Renal cortex interstitium (tissue), 15 donors: ENCODE results near the gene FRMPD3. TPM values are rescaled to one million over a fixed set of nuclear protein-coding genes. Genes with fewer than 3 reads are reported as not detected.

ENCODE experiments used
- DNase-seq, 11 donors: peaks; one replicate each; pipeline ENCODE4 v3.0.0-alpha.2; 2013; ENCODE audit warnings: low read depth in 9 of 11, low spot score in 4 of 11; ENCODE audit errors: extremely low read depth in 1 of 11
- long read RNA-seq, 16 experiments: transcript quantifications; one replicate each; lab custom pipeline, GENCODE V29; 2026
- polyA plus RNA-seq, 3 donors: library from polyadenylated mRNA; unstranded; fragments of 120-200 nt; gene quantifications; one replicate each; pipeline ENCODE4 v1.2.1, GENCODE V29; 2013; ENCODE audit not compliant: insufficient read length in 3 of 3

FRMPD3 gene
- under 1 TPM; 0.22 to 0.54 (median 0.49) TPM for polyA plus RNA-seq
- long read RNA-seq, donor 1 = 0 reads
- long read RNA-seq, donor 2 = 0 reads
- long read RNA-seq, donor 3 = 0 reads
- long read RNA-seq, donor 4 = 0 reads
- long read RNA-seq, donor 5 = 0 reads
- long read RNA-seq, donor 6 = 0 reads
- long read RNA-seq, donor 7 = 0 reads
- long read RNA-seq, donor 8 = 0 reads
- long read RNA-seq, donor 9 = 0 reads
- long read RNA-seq, donor 10 = 0 reads
- long read RNA-seq, donor 11 = 0 reads
- long read RNA-seq, donor 12 = 0 reads
- long read RNA-seq, donor 13 = 0 reads
- long read RNA-seq, donor 14 = 0 reads
- long read RNA-seq, donor 15 = 0 reads
- long read RNA-seq, donor 16 = 0 reads

DNA sequence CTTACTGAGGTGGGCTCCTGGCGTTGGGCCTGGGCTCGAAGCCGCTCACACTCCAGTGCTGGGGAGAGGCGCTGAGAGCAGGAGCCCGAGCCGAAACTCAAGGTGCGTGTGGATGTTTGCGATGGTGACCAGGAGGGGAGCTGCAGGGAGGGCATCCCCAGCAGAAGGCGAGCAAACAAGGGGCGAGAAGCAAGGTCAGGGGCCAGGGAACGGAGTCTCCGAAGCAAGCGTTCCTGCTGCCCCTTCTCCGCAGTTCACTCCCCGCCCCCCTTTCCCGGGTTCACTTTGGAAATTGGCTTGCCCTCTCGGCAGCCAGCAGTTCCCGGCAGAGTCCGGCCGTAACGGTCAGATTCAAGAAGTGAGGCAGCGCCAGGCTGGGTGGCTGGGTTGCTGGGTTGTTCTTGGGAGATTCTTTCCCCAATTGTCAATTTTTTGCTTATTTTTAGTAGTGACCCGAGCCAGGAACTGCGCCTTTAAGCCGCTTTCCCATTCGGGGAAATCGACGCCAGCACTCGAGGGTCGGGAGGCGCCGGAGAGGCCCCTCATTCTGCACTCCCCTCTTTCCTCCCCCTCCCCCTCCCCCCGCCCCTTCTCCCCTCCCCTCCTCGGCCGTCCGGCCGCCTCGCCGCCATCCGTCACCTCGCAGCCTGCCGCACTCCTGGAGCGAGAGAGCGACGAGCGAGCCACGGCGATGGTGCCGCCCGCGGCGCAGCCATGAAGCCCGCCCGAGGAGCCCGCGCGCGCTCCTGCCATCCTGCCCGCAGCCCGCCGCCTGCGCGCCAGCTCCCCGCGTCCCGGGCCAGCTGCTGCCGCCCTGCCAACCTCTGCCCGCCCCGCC is at the start of gene FRMPD3:
Gene FRMPD3 (plus strand): TSS at position 655 of the 838 bp plus-strand sequence. CDS start 76,937 bp downstream, outside the sequence.
- DNase-seq = no peak

DNA sequence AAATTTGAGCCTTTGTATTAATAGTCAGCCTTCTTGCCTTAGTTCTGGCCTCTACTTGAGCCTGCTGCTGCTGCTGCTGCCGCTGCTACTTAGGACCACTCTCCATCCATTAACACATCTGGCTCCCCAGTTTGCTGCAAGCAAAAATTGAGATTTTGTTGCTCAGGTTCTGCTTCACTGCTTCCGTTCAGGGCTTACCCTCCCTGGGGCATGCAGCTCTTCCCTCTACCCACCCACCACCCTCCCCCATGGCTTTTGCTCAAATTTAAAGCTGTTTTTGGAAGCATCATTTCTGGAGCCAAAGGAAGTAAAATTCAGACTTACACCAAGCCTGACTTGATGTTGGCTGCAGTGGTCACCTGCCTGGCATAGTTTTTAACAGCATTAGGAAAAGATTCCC is 28.9 kb upstream of the FRMPD3 start:
- no peak for DNase-seq

DNA sequence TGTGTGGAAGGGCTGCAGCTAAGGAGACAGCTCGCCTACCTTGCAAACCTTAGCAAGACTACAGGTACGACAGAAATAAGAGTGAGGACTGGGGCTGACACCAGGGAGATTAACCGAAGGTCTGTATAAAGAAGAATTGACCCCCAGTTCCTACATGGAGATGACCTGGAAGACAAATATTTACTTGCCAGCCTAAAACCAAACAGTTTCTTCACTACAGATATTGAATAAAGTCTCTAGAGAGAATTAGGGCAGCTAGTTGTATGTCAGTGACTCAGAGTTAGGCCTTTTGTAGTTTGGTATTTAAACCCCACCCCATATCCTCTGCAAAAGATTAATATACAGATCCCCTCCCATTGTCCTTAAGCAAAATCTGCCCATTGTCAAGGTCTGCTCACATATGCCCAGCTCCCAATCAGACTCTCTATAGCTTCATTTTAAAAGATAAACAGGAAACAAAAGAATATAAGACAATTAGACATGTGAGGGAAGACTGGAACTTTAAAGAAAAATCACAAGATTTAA is 28.1 kb upstream of the FRMPD3 start:
- DNase-seq = no peak

DNA sequence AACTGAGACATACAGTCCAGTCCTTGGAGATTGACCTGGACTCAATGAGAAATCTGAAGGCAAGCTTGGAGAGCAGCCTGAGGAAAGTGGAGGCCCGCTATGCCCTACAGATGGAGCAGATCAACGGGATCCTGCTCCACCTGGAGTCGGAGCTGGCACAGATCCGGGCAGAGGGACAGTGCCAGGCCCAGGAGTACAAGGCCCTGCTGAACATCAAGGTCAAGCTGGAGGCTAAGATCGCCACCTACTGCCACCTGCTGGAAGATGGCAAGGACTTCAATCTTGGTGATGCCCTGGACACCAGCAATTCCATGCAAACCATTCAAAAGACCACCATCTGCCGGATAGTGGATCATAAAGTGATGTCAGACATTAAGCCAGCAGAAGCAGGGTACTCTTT is 20.4 kb upstream of the FRMPD3 start:
- no peak for DNase-seq

DNA sequence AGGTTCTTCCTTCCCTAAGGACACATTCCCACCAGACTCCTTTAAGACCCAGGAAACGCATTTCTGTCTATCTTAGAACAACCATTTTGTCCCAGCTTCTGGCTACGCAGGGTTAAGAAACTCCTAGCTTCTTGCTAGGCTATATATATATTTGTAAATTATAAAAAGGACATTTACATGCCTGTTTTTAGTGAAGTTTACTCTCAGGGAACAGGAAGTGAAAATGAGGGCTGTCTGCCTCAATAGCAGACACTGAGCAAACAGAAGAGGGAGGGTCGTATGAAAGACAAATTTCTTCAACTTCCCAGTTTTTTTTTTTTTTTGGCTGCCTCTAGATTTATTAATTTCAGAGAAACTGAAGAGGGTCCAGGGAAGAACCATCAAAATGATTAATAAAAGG is 9.3 kb upstream of the FRMPD3 start:
- DNase-seq = no peak

DNA sequence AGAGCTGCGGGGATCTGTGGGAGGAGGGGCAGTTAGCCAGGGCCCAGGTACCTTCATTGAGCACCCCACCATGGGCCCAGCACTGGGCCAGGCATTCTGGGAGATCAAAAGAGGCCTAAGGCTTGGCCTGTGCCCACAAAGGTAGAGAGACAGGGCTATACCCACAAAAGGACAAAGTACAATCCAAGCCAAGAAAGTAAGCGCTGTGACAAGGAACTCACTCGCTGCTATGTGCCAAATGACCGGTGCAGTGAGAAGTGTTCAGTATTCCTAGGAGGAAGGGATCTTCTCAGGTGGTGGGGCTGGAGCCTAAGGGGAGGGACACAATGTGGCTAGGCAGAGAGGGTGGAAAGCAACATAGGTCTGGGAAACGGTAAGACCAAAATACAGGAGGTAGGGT is 8.8 kb upstream of the FRMPD3 start:
- DNase-seq = no peak

DNA sequence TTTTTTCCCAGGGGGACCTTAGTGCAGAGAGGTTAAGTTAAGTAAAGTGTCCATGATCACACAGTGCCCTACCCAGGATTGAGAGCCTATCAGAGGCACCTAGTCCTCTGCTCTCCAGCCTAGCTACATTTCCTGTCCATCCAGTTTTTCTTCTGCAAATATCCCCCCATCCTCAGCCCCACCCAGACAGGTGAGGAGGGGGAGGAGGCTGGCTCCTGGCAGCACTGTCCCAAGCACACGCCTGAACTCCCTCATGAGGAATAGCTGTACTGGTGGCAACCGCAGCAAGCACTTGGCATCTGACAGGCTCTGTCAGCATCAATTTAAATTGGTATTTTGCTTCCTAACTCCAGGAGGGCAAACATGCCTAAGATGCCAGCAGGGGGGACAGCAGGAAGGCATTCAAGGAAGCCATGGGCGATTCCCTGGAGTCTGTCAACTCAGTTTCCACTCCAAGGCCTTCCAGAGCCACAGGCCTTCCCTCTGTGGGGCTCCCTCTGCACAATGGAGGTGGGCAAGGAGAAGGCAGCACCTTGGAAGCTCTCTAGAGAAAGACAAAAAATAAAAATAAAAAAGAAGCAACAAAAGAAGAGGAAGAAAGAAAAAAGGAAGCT is 6.4 kb upstream of the FRMPD3 start:
- DNase-seq = no peak

DNA sequence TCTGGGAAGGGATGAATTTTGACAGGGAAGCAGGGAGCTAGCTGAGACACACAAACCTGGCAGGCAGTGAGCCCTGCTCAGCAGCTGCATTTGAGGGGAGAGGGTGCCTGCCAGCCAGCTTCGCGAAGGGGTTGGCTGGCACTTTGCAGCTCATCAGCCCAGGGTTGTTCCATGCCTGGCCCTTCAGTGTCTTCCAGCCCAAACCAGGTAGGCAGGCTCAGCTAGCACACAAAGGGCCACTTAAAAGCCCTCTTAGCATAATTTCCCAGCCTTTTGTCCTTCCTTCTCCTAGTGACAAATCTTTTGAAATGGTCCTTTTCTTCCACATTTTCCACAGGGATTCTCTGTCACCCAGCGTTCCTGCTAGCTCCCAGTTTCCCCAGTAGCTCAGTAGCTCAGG is 4.3 kb upstream of the FRMPD3 start:
- no peak for DNase-seq

DNA sequence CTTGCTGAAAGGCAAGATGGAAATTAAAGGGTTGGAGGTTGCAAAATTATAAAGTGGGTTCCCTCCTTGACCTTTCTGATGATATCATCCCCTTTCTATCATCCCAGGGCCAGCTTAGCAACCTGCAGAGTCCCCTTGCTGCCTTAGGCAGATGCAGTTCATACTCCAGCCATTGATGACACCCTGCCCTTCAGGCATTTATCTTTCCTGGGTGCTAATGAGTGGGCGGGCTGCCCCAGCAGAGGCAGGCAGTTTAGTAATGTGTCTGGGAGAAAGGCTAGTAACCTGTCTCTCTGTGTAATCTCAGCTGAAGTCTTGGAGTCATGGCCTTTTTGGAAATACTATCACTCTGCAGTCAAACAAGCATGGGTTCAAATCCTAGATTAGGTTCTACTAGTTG is 3.8 kb upstream of the FRMPD3 start:
- DNase-seq = no peak

DNA sequence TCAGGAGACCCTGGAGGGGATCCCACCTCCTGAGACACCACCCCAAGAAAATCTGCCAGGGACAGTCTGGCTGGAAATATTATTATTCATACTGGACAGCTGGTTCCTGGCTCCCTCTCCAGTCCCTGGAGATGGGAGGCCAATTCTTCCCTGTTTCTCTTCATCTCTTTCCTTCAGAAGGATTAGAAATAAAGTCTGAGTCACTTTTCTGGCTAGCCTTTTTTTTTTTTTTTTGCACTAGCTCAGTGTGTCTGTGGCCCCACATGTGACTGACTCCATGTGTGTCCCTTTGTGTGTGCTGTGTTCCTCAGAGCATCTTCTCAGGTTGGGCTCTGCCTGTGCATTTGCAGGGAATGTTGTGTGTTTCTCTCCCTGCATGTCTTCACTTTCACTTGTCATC is 1.8 kb upstream of the FRMPD3 start:
- no peak for DNase-seq

DNA sequence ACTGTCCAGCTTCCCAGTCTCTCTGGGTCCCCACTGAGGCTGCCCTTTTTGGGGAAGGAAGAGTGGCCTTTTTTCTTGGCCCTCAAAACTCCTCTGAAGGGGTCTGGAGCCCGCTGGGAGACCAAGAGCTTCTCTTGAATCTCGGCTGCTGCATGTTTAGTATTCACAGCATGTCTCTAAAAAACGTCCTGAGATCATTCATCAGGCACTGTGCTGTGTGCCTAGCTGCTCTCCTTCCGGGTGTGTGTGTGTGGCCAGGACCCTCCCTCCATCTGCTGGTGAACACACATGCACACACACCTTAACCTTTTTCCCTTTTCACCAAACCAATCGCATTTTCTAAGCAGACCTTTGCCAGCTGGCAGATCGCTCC is 841 bp upstream of the FRMPD3 start:
- no peak for DNase-seq

DNA sequence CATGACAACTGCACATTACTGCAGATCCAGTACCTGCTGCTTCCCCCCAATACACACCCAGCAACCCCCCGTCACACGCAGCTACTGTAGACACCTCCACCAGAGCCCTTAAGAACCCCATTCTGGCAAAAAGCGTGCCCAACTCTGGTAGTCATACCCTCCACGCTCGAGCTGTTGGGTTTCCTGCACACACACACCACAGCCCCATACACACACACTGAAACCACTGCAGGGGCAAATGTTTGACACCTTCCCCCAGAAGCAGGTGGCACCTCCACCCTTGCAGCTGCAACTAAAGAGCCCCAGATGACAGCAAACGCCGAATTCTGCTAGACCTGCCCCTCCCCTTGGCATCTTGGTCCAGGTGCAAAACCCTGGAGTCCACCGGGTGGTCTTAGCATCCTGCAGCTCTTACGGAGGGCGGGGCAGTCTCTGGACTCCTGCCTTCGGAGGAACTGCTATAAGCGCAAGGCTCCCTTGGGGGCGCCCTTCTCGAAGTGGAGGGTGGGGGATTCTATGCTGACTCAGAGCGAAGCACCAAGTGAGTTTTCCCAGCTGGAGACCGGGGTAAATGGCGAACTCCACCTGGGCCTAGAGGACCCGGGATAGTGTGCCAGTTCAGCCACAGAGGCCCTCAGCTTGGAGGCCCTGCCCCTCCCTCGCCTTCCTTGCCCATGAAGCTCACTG is 1.5 kb downstream of the FRMPD3 start:
- no peak for DNase-seq

DNA sequence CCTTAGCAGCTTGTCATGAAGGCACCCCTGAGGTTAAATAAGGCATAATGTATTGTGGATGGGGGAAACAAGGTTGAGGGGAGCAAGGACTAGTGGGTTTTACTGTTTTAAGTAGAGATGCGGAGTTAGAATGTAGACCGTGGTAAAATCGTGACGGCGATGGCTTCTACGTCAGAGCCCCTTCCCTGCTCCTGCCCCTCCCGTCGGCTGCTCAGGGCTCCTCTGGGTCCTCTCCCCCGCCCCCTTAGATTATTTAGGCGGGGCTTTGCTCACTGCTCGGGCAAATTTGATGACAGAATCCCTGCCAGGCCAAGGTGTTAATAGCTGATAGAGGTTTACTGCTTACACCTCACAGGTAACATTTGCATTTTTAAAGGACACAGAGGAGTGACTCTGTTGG is 2.3 kb downstream of the FRMPD3 start:
- no peak for DNase-seq

DNA sequence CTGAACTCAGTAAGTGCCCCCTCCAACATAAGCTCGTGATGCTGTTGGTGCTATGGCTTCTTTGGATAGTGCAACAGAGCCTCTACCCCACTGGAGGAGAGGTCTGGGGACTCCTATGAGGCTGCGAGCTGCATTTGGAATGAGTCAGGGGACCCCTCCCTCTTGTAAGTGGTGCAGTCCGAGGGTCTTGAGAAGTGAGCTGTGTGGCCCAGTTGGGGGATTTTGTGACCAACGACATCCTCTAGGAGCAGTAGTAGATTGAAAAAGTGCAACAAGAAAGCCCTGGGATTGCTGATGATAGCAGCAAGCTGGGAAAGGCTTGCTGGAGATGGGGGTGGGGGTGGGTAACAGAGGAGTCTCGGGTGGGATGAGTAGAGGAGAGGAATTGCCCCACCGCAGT is 3.1 kb downstream of the FRMPD3 start:
- DNase-seq = no peak

DNA sequence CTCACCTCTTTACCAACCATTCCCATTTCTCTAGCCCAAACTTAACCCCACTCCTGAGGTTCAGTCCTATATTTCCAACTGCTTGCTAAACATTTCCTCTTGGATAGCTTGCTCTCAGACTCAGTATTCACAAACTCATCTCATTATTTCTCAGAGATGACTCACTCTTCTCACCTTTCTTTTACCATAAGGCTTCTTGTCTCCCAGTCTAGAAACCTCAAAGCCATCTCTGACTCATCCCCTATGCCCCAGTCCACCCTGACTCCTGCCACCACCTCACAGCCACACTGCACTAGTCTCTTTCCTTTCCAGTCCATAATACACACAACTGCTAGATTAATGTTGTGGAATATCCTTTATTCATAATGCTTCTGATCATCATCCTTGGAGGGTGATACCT is 4.8 kb downstream of the FRMPD3 start:
- DNase-seq = no peak

DNA sequence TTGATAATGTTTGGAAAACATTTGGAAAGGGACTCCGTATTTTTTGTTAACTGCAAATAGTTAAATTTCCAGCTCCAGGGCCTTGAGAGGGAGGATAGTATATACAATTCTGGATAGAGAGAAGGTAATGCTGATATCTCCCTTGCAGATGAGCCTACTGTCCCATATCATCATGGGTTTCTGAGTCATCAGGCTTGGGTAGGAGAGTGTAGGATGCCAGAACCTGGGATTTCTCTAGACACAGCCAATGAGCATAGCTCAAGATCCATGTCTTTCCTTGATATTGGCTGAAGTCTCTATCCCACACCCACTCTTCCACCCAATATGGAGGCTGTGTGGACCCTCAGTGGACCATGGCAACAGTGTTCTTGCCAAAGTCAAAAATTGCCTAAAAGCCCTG is 7.8 kb downstream of the FRMPD3 start:
- no peak for DNase-seq

DNA sequence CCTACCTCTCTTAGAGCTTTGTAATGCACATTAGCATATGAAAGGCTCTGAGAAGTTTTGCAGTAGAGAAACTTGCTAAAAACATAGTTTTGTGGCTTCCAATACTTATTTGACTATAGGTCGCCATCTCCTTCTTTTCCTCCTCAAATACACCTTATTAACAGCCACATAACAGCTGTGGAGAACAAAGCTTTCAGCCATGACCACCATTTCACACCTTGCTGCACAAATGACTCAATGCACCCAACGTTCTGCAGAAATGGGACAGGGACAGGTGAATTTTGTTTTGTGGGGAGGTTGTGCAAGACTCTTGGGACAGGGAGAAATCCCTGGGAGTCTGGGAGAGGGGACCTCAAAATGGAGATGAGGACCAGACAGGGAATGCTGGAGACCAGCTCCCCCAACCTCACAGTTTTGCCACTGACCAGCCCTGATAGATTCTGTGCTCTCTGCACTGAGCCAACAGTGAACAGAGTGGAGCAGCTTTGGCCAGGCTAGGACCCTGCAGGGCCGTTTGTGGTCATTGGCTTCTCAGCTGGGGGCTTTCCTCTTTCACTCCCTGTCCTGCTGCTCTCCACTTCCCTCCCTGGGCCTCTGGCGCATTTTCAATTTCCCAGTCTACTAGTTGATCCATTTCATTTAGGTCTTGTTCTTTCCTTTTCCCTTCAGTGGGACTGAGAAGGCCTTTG is 16.6 kb downstream of the FRMPD3 start:
- DNase-seq = no peak

DNA sequence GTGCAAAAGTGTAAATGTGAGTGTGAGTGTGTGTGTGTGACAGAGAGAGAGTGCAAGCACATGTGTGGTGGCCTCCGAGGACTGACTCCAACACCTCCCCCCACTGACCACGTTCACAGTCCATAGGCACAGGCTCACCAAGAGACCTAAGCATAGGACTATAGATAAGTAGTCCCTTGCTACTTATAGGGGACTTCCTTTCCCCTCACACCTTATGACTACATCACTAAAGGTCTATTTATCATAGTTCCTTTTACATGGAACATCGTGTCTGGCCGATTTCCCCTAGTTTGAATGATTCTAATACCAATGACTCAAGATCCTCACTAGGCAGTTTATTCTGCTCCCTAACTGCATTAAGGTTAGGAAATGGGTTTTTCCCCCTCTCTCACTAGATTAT is 17.8 kb downstream of the FRMPD3 start:
- no peak for DNase-seq

DNA sequence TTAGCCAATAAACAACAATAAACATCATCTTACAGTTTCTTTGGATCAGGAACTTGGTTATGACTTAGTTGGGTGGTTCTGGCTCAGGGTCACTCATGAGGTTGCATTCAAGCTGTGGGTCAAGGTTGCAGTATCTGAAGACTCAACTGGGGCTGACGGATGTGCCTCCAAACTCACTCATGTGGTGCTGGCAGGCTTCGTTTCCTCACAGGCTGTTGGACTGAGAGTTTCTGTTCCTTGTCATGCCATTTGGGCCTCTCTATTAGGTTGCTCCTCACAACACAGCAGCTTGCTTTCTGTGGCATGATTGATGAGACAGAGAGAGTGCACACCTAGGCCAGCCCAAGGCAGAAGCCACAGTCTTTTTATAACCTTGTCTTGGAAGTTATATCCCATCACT is 20.7 kb downstream of the FRMPD3 start:
- DNase-seq = no peak
